SH-SY5Y (cell line): ENCODE results near the gene TMEM181.

ENCODE experiments used
- GATA2 ChIP-seq: IDR thresholded peaks from 2 replicates; pipeline ENCODE4 v1.6.1; 2011; ENCODE audit warnings: mild to moderate bottlenecking, low read depth, low read length
- GATA3 ChIP-seq: IDR thresholded peaks from 2 replicates; pipeline ENCODE4 v1.6.1; 2011; ENCODE audit warnings: low read depth, mild to moderate bottlenecking, low read length, moderate library complexity

The TMEM181 gene

DNA sequence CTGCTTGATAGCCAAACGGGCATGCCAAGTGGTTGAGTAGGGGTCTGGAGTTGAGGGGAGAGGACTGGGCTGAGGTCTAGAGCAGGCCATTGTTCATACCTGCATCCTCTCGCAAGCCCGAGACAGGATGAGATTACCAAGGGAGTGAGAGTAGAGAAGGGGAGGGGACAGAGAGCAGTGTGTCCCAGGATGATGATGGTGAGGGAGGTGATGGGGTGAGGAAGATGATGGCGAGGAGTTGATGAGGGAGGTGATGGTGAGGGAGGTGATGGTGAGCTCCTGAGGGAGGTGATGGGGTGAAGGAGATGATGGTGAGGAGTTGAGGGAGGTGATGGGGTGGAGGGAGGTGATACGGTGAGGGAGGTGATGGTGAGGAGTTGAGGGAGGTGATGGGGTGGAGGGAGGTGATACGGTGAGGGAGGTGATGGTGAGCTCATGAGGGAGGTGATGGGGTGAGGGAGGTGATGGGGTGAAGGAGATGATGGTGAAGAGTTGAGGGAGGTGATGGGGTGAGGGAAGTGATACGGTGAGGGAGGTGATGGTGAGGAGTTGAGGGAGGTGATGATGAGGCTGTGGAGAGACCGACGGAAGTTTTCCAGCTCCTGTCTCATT is 6.4 kb downstream of the TMEM181 start:
- TF ChIP-seq GATA3, result no peak
- no peak for TF ChIP-seq GATA2

GRCh38 chr6:158567152-158567551 is 7.3 kb downstream of the TMEM181 start:
- no peak for TF ChIP-seq GATA2
- no peak for TF ChIP-seq GATA3

- TF ChIP-seq GATA2, result no peak
- TF ChIP-seq GATA3, result no peak
Observed at GRCh38 chr6:158567871-158568401, 8.0 kb downstream of the TMEM181 start.

DNA sequence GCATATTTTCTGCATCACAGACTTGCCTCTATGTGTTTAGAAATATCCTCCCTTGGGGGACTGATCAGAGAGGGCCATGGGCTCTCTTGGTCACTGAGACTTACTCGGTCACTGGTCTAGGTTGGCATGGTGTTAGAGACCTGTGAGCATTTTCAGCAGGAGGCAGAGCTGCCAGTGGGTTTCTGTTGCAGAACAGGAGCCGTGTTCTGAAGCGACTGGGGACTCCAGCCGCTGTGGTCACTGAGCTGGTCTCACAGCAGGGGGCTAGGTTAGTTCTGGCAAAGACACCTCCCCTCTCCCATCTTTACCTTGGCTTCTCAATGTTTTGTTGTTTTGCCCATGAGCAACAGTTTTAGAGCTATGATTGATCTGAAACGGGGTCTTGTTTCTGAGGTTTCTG is 8.7 kb downstream of the TMEM181 start:
- TF ChIP-seq GATA3 (no peak), GATA2 (no peak)

DNA sequence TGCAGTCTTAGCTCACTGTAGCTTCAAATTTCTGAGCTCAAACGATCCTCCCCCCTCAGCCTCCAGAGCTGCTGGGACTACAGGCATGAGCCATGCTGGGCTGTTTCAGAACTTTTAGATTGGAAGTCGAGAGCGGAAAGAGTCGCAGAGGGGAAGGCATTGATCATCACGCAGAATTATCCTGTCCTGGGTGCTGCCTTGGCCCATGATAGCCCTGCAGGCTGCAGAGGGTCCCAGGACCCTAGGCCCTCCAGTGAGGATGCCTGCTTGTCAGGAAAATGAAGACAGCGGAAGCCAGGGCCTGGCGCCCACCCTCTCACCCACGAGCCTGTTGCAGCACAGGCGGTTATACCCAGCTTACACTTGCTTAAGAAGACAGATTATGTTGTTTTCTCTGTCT is 9.1 kb downstream of the TMEM181 start:
- TF ChIP-seq GATA2 (no peak), GATA3 (no peak)

GRCh38 chr6:158570681-158570962 is 10.7 kb downstream of the TMEM181 start:
- TF ChIP-seq GATA2 (no peak), GATA3 (no peak)

GRCh38 chr6:158571826-158572652 is 12.1 kb downstream of the TMEM181 start:
- TF ChIP-seq GATA3 (no peak), GATA2 (no peak)

GRCh38 chr6:158572653-158573541 is 13.0 kb downstream of the TMEM181 start:
- TF ChIP-seq GATA3, result no peak

GRCh38 chr6:158573542-158573931 is 13.6 kb downstream of the TMEM181 start:
- TF ChIP-seq GATA3 (no peak), GATA2 (no peak)

DNA sequence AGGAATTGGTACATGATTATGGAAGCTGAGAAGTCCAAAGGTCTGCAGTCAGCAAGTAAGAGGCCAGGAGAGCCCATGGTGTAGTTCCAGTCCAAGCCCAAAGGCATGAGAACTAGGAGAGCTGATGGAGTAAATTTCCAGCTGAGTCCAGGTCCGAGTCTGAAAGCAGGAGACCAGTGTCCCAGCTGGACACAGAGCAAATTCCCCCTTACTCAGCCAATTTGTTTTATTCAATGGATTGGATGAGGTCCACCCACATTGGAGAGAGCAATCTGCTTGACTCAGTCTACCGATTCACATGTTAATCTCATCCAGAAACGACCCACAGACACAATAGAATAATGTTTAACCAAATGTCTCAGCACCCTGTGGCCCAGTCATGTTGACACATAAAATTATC is 14.9 kb downstream of the TMEM181 start:
- TF ChIP-seq GATA2 (no peak), GATA3 (no peak)

- TF ChIP-seq GATA3 (no peak), GATA2 (no peak)
Observed at GRCh38 chr6:158575550-158575949, 15.7 kb downstream of the TMEM181 start.

DNA sequence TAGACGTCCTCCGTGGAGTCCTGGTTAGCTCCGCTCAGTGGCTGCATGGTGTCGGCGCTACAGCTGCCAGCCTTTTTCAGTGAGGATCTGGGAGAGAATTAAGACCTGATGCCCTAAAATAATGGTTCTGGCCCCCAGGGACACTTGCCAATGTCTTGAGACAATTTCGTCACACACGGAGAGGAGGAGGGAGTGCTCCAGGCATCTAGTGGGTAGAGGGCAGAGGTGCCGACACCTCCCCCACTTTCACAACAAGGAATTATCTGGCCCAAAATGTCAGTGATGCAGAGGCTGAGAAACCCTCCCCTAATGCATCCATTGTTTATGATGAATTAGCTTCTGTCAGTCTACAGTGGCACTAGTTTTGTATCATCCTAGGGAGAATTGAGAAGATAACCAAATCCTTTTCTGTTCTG is 24.4 kb downstream of the TMEM181 start:
- TF ChIP-seq GATA2, result no peak
- TF ChIP-seq GATA3, result no peak

DNA sequence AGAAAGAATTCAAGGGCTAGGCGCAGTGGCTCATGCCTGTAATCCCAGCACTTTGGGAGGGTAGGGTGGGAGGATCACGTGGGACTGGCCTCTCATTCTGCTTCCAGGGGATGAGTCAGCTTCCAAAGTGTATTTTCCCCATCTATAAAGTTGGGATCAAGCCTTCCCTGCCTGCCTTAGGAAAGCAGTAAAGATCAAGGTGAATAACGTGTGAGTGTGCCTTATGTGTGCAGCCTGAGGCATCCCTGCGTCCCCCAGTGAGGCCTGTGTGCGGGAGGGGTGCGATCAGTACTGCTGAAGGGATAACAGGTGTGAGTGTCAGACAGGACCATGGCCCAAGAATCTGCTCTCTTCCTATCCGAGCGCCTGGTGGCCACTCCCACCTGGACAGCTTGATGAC is 26.8 kb downstream of the TMEM181 start:
- TF ChIP-seq GATA2, result no peak
- no peak for TF ChIP-seq GATA3

DNA sequence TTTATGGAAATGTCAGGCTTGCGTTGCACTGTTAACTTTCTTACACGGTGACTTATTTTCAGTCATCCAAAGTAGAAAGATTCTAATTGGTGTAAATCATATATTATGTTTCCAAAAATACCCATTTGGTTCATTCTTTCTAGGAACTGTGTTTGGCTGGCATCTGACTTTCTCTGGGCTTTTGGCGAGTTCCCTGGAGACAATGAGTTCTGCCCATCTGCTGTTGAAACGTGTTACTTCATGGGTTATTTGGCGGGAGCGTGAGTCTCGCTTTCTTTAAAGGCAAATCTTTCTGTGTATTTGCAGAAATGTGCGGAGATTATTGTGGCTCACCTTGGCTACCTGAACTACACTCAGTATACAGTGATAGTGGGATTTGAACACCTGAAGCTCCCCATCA is 29.5 kb downstream of the TMEM181 start:
- TF ChIP-seq GATA2 (no peak), GATA3 (no peak)

- TF ChIP-seq GATA2, result no peak
- no peak for TF ChIP-seq GATA3
Observed at GRCh38 chr6:158591134-158591809, 31.4 kb downstream of the TMEM181 start.
